Sigmoid colon (tissue), 4 donors: ENCODE results near the gene SP110.
A peak's percentile ranks its signal among the peaks of the same experiment; 100 is the strongest.

ENCODE experiments used
- CTCF ChIP-seq, 4 experiments: fragments of 450-650 bp in 3 of 4; fragments of 200-600 bp in 1 of 4; IDR thresholded peaks; one replicate each; pipeline ENCODE4 v1.5.1; 2016 to 2019; ENCODE audit warnings: antibody characterized with exemption in 4 of 4, mild to moderate bottlenecking in 3 of 4, moderate library complexity in 2 of 4
- POLR2A ChIP-seq, 2 donors: fragments of 450-650 bp; IDR thresholded peaks; one replicate each; pipeline ENCODE4 v1.6.1; 2016; ENCODE audit warnings: antibody characterized with exemption in 2 of 2, mild to moderate bottlenecking in 2 of 2, moderate library complexity in 2 of 2
- POLR2AphosphoS5 ChIP-seq, 4 donors: sonication (generic); formaldehyde crosslinking; IDR thresholded peaks; one replicate each; pipeline ENCODE4 v1.6.1; 2017; ENCODE audit warnings: antibody characterized with exemption in 4 of 4

- no peak for TF ChIP-seq CTCF (IDR thresholded peaks at IDR 0.05)
- TF ChIP-seq POLR2A (IDR thresholded peaks at IDR 0.05), result no peak
- TF ChIP-seq POLR2AphosphoS5 (IDR thresholded peaks at IDR 0.05), result peak in 2 of 4 donors; percentile 26 to 63
Observed at GRCh38 chr2:230130668-230131364, 89.0 kb downstream of the SP110 start.
